SIG-M5 treated with dmso at 0.1 percent for 504 hours (cell line): ENCODE data around the gene SLC10A2.

ENCODE experiments used
- DNase-seq: peaks from one replicate; lab custom pipeline; 2025; ENCODE audit not compliant: unreplicated experiment; lab: John Stamatoyannopoulos, UW

SLC10A2 gene

DNA sequence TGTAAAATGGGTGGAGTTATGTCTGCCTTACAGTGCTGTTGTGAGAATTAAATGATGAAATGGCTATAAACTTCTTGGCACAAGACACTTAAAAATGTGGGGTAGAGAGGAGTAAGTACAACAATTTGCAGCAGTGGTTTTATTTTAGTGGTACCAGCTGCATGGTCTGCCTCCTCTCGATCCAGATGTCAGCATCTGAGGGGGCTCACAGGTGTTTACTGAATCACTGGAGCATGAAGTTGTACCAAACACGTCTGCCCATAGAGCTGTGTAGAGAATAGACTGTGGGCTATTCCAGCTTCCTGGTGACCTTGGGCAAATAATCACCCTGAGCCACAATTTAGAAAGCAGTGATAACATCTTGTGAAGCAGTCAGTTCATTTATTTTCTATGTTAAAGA lies 11.1 kb downstream of the SLC10A2 start:
- DNase-seq: no peak

DNA sequence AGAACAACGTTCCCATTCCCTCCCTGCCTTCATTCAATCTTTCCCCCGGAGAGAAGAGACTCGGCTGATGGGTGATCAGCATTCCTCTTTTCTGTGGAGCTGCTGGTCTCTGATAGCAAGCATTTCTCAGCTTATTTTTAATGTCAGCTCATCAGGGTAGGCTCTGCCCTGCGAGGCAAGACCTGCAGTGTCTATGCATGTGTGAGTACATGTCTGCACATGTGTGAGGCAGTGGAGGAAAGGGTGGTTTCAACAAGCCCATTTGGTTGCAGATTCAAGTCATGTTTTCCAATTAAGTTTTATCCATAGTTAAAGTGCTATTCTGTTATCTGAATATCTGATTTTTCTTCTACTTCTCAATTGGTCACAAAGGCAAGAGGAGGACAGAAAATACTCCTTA lies 19.5 kb downstream of the SLC10A2 start:
- no peak for DNase-seq

DNA sequence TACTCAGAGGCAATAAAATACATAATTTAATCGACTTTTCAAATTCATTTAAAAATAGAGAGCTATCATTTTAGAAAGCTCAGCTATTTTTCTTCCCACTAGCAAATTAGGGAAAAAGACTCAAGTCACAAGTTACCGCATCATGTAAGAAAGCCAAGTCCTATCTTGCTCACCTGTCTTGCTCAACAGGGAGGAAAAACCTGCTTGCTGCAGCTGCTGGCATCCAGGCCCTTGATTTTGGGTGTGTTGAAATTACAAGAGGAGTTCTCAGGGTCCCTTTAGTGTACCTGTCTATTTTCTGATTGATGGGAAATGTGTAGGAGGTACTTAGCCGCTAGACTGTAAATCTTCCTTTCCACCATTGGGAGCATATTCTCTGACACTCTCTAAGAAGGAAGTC lies 22.2 kb downstream of the SLC10A2 start:
- no peak for DNase-seq

DNA sequence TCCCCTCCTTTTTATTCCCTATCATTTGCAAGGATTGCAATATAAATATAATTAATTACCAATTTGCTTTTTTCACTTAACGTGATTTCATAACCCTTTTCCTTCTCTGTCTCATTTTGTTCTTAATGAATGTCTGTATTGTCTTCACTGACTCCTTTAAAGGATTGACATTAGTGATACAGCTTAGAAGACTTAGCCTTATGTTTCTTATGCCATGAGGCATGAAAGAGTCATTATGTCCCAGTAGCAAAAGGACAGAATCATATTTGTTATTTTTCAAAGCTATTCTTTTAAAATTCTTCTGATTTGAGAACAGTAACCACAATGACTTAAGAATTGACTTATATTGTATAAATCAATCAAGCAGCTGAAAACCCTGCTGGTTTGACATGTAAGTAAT lies 26.2 kb downstream of the SLC10A2 start:
- DNase-seq: no peak

DNA sequence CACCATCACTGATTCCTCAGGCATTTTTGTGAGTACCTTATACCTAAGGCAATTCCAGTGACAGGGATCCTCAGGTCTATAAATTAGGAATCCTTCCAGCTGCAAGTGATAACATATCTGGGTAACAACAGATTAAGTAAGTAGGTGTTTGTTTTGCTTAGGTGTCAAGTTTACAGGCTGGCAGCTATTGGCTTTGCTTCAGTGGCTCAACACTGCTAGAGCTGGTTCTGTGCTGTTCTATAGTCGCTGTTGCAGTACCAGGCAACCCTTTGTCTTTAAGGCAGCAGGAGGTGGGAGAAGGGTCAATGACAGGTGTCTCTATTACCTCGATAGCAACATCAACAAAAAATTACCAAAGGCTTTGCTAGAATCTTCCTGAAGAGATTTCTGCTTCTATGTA lies 27.0 kb downstream of the SLC10A2 start:
- DNase-seq: no peak

DNA sequence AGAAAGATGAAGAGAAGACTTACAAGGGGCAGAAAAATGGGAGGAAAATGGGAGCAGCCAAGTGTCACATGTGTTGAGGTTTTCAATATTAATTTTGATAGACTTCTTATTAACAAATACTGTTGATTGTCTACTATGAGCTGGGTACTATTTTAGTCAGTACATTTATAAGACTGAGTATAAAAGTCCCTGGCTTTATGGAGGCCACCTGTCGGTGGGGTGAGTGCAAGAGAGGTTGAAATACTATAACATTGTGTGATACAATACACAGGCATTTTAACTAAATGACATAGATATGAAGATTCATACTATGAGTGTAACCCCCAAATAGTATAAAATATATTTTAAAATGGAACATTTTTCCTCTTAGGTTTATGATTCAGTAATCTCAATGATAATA lies 29.9 kb downstream of the SLC10A2 start:
- DNase-seq: no peak

DNA sequence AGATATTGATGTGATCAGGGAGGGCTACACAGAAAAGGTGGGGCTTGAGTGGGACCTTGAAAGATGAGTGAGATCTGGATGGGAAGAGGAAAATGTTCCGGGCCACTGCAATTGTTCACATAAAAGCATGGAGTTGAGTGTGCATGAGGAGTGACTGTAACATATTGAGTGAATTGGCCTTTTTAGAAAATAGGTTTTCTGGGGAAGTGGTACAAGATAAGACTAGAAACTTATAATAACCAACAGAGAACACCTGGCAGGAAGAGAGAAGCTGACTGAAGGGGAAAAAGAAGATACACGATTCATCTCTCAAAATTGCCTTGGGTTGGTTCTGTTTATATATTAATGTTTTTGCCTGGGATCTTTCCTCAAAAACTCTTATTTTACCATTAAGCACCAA lies 32.2 kb downstream of the SLC10A2 start:
- no peak for DNase-seq

DNA sequence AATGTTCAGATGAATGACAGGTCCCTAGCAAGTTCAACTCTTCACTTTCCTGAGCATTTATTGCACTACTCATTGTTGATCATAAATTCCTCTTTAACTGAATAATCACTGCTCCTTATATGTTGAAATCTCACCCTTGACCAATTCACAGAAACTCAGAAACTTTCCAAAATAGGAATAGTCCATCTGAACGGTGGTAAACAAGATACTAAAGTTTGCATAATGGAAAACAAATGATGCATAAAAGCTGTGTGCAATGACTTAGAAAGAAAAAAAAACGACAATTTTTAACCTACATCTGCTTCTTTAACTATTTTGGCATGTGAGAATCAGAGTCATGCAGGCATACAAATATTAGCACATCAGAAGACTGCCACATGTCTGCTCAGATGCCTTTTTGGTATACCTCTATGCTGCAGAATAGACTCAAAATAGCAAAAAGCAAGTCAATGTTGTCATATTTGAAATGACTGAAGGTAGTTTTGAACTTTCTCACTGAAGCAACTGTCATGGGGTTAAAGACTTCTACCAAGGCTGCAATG lies 34.8 kb downstream of the SLC10A2 start:
- DNase-seq: no peak

DNA sequence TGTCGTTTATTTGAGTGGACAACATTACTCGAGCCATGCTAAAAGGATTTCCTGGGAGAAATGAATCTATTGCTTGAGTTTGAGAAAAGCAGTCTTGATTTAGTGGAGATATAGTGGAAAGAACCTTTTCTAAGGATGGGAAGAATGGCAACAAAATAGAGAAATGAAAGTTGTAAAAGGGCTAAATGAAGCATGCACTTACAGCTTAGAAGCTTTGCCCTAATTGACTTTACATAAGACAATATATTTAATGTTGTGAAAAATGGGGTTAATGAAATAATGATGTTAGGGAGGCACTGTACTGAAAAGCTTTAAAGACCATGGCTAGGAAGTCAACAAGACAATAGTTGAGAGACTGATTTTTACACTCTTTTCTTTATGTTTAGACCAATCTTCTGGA lies 35.4 kb downstream of the SLC10A2 start:
- no peak for DNase-seq

DNA sequence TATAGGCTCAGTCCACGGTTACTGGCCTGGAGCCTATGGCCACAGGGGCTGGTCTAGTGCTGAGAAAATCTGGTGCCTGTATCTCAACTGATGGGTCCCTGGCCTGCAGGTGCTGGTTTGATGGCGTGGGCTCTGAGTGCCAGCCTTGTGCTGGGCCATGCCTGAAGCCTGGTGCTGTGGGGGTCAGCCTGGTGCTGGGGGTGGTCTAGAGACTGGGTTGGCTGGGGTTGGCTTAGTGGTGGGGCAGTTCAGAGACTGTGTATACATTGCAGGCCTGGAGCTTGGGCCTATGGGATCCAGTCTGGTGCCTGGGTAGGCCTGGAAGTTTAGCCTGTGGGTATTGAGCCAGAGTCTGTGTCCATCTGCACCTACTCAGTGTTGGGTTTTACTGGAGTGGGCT lies 36.4 kb downstream of the SLC10A2 start:
- no peak for DNase-seq

DNA sequence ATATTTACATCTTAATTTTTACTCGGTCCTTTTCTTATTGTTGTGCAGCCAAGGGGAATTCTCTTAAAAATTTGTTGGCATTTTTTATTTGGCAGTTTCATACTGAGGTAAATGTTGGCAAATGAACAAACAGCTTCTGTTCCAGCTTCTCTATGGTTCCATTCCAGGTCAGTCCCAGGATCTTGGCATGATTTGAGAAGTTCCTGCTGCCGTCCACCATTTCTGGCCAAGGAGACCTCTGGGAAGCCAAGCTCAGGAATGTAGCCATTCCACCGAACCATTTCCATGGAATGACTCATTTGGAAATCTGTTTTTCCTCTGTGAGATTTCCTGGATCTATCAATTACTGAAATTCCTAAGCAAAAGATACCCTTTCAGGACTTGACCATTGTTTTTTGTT lies 43.9 kb downstream of the SLC10A2 start:
- DNase-seq: no peak

DNA sequence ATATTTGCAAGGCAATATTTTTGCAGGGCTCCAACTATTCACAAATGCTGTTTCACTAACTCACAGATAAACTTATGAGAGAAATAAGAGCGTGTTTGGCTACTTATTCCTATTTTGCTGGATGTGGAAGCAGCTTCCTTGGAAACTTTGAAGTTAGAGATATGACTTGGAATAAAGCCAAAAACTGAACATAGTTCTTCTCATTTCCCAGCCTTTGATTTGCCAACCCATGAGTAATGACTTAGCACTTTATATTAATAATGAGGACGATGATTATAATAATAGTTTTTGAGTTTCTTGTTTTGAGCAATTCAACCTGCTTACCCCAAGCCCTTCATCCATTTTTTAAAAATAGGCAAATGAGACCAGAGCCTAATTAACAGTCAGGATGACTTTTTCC lies 47.7 kb downstream of the SLC10A2 start:
- no peak for DNase-seq

DNA sequence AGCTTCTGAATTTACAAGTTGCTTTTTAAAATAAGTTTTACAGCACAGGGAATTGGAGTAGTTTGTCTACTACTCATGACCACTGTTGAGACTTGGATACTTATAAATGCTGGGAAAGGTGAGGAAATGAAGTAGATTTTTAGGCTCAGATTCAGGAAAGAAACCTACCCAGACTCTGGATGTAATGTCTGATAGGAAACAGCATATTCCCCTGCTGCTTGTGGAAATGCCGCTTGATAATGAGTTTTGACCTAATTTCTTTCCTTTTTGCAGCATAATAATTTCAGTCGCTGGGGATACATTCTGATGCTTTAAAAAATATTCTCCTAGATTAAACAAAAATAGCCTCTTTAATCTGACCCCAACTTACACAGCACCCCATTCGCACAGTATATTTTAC lies 53.6 kb downstream of the SLC10A2 start:
- DNase-seq: no peak

DNA sequence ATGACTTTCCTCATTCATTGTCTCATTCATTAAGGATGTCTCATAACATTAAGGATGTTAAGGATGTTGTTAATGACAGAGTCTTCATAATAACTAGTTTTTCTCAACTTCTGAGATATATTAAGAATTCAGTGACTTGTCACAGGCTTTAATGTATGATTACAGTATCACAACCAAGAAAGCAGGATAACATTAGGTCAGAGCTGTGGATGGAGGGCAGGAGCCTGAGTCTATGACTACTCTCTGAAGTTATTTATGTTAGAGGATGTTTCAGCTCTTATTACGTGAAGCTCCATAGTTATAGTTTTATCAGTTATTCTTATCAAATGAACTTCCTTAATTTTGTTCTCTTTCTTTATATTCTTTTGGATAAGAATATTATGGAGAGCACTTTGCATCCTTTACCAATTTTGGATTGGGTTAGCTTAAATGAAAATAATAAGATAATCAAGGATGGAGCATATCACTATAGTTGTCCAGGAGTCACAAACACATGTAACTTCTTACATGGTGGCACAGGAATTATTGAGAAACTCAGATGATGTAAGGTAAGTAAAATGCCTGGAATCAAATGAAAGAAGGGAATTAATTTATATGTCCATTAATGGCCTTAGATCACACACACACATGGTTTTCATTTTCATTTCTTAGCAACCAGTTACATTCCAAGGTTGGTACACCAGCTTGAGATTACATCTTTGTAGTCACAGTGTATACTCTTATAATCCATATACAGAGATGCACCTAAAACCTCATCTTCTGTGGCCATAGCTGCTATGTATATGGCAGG lies 57.0 kb downstream of the SLC10A2 start:
- DNase-seq: no peak

DNA sequence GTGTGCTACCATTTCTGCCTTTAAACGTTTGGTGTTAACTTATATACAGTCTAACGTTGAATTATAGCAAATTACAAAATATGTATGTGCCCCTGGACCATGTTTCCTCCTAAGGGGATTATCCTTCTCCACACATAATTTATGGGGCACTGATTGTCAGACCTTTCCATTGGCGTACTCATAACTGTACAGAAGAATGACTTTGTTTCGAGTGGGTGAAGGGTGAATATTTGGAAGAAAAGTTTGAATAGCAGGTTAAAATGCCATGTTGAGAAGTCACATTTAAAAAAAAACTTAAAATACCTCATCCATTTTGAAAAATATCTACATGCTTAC lies 58.8 kb downstream of the SLC10A2 start:
- DNase-seq: no peak

DNA sequence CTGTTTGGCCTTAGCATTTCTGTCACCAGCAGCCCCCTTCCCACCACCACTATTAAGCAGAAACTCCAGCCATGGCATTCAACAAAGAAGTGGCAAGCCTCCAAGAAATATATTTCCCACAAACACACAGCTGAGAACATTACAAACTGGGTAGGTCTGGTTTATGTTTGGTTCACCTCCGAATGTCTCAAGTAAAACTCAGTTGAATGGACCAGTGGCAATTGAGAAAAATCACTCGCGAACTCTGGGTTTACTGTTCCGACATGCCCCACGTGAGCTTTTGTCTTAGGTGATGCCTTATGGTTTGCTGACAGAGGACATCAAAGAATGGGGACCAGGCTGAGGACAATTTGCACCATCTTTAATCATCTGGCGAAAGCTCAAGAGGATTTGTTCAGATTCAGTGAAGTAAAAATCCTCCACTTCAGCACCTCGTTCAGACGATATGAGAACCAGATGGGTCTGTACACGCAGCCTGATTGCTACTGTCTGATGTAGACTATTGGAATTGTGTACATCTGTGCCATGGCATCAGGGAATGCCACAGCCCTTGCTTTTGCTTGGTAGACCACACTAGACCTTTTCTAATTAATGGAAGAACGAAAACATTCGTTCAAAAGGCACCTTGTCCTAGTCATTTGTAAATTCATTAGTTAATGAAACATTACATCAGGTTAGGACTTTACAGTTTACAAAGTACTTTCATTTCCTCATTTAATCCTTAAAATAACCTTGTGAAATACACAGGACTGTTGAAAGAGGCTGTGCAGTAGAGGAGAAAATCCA lies 59.4 kb downstream of the SLC10A2 start:
- peak; percentile 75 for DNase-seq

DNA sequence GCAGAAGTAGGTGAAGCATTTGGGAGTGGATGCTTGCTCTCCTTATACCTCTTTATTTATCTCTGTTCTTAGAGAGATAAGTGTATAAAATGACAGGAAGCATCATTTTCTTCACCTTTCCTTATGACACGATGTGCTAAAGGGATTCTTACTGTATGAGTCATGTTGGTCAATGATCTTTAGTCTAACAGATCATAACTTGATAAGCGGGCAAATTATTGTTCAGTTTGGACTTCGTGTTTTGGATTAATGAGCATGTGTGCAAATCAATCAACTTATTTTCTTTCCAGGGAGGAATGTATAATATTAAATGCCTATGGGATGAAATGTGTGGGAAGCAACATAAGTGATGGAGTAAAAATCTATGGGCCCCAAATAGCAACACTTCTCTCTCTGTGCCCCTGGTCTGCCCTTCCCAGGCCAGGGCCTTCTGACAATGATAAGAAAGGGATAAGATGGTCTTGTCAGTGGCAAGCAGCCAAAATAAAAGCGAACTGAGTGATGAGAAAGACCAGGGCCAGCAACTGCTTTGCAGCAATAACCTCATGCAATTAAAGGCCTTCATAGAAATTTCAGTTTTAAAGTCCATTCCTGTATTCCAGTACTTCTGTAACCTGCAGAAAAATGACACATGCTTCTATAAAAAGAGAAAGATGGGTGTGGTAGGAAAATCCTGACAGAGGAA lies 61.4 kb downstream of the SLC10A2 start:
- DNase-seq: no peak

DNA sequence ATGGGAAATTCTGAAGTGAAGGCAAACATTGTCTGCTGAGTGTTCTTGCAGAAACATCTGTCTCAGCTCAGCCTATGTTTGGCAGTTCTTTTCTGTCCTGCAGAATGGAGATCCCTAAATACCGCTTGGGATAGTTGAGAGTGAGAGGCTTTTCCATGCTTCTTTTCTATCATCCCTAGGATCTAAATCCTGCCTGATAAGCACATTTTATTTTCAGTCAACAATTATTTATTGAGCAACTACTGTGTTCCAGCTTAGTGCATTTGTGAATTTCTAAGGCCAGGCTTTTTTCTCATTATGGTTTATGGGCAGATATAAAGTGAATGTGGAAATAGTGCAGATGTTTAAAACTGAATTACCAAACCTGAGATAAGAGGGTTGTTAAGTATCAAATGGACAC lies 62.6 kb downstream of the SLC10A2 start:
- no peak for DNase-seq

DNA sequence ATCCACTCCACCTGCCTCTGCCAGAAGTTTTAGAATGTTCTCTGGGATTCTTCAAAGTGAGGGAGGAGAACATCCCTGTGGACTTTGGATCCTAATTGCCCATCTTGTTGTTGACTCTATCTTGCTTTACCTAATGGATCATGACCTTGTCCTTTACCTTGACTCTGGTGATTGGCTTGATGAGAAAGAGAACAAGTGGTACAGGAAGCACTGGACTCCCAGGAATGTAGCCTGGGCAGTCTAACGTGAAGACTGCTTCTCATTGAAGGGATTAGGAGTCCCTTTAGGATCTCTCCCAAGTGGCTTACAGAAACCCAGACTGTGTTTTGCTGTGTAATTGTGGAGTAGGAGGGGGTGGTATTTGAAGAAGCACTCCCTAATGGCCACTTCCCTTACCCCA lies 63.9 kb downstream of the SLC10A2 start:
- no peak for DNase-seq

DNA sequence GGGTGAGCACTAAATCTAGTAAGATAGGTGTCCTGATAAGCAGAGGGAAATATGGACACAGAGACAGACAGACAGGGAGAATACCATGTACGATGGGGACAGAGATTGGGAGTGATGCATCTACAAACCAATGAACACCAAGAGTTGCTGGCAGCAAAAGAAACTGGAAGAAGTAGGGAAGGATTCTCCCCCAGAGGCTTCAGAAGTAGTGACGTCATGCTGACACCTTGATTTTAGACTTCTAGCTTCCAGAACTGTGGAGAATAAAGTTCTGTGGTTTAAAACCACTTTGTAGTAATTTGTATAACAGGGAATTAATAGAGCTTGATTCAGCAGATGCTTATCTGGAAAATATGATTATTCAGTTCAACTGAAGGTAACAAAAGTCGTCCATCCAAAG lies 66.1 kb downstream of the SLC10A2 start:
- DNase-seq: no peak

DNA sequence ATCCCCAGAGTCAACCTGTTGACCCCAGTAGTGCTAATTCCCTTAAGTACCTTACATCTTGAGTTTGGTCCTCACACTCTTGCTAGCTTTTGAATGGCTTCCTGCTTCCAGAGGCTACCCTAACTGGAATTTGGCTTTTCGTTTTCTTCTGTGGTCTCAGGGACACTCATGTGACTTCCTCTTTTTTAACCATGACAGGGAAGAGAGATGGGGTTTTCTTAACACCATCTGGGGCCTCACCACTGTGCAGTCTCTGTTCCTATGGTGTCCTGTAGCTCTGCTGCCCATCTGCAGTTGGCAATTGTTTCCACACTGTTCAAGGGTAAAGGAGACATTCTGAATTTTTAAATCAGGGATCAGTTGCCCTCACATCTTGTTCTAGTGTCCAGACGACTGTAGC lies 66.7 kb downstream of the SLC10A2 start:
- DNase-seq: peak; percentile 72
